IMR-90 (cell line): ENCODE data around the gene TNNT1. TPM values are rescaled to one million over a fixed set of nuclear protein-coding genes. Genes with fewer than 3 reads are reported as not detected.

ENCODE experiments used
- ATAC-seq: fragments of 200-7000 bp; cut with Tn5 transposase; 2 replicates; pipeline ENCODE4 v1.9.1; 2020; ENCODE audit warnings: low read depth, mild to moderate bottlenecking, moderate library complexity
- BruUV-seq: library from RNA; stranded (reverse); fragments of 400-500 nt; replicated peaks from 2 replicates; lab custom pipeline; 2021; lab: Mats Ljungman, UMichigan
- CTCF ChIA-PET: fragments of 300-600 bp; formaldehyde crosslinking; extraction: SDS; loops from one replicate; lab custom pipeline; 2021; ENCODE audit warnings: antibody characterized with exemption; lab: Yijun Ruan, JAX
- POLR2A ChIA-PET: fragments of 300-600 bp; sonication (Branson Sonifier 250); formaldehyde crosslinking; loops from one replicate; lab custom pipeline; 2022; ENCODE audit warnings: antibody characterized with exemption; ENCODE audit not compliant: unreplicated experiment; lab: Charles Lee
- DNase-seq: peaks from one replicate; pipeline ENCODE4 v3.0.0; 2013
- H2AFZ ChIP-seq: replicated peaks from 2 replicates; pipeline ENCODE3; 2013; ENCODE audit warnings: low read length, mild to moderate bottlenecking; ENCODE audit not compliant: poor library complexity
- H2AK5ac ChIP-seq: 2 replicates; pipeline ENCODE4 v1.6.1; 2013; ENCODE audit warnings: low read depth, low read length, inconsistent platforms
- H2AK9ac ChIP-seq: replicated peaks from 2 replicates; pipeline ENCODE3; 2013; ENCODE audit warnings: mild to moderate bottlenecking, low read depth, low read length, moderate library complexity; ENCODE audit not compliant: poor library complexity
- H2BK120ac ChIP-seq: 2 replicates; pipeline ENCODE4 v1.6.1; 2013; ENCODE audit warnings: low read depth, low read length, inconsistent platforms
- H2BK15ac ChIP-seq: 3 replicates; pipeline ENCODE4 v1.6.1; 2013; ENCODE audit warnings: low read depth, low read length, inconsistent platforms
- H2BK20ac ChIP-seq: 2 replicates; pipeline ENCODE4 v1.6.1; 2013; ENCODE audit warnings: low read depth, mild to moderate bottlenecking, inconsistent platforms, low read length, moderate library complexity
- H2BK5ac ChIP-seq: 2 replicates; pipeline ENCODE4 v1.6.1; 2013; ENCODE audit warnings: mild to moderate bottlenecking, low read depth, low read length, inconsistent platforms; ENCODE audit not compliant: poor library complexity, severe bottlenecking
- H3K14ac ChIP-seq: replicated peaks from 2 replicates; pipeline ENCODE4 v1.6.1; 2013; ENCODE audit warnings: low read depth, low read length, inconsistent platforms
- H3K18ac ChIP-seq: 2 replicates; pipeline ENCODE4 v1.6.1; 2013; ENCODE audit warnings: low read depth, low read length, control low read depth
- H3K23ac ChIP-seq: 2 replicates; pipeline ENCODE4 v1.6.1; 2013; ENCODE audit warnings: low read depth, low read length, inconsistent platforms
- H3K27ac ChIP-seq: 2 replicates; pipeline ENCODE4 v1.5.1; 2013; ENCODE audit warnings: mild to moderate bottlenecking, control low read depth, low read length; ENCODE audit not compliant: insufficient read depth
- H3K27me3 ChIP-seq: 2 replicates; pipeline ENCODE4 v1.6.1; 2013; ENCODE audit warnings: low read length; ENCODE audit not compliant: control insufficient read depth, insufficient read depth
- H3K36me3 ChIP-seq: 2 replicates; pipeline ENCODE4 v1.6.1; 2013; ENCODE audit warnings: low read length, mixed read lengths; ENCODE audit not compliant: control insufficient read depth, insufficient read depth
- H3K4ac ChIP-seq: 2 replicates; pipeline ENCODE4 v1.6.1; 2013; ENCODE audit warnings: low read depth, low read length, inconsistent platforms
- H3K4me1 ChIP-seq: 2 replicates; pipeline ENCODE4 v1.6.1; 2013; ENCODE audit warnings: low read length, mixed read lengths; ENCODE audit not compliant: control insufficient read depth, insufficient read depth
- H3K4me2 ChIP-seq: 2 replicates; pipeline ENCODE4 v1.6.1; 2013; ENCODE audit warnings: low read depth, mild to moderate bottlenecking, control low read depth, low read length, moderate library complexity
- H3K4me3 ChIP-seq: 2 replicates; pipeline ENCODE4 v1.5.1; 2013; ENCODE audit warnings: low read depth, mild to moderate bottlenecking, control low read depth, low read length, moderate library complexity; ENCODE audit not compliant: insufficient read depth
- H3K56ac ChIP-seq: 2 replicates; pipeline ENCODE4 v1.6.1; 2013; ENCODE audit warnings: low read length, inconsistent platforms; ENCODE audit not compliant: insufficient read depth; ENCODE audit errors: extremely low read depth
- H3K79me1 ChIP-seq, 2 experiments: 2 replicates each; pipeline ENCODE4 v1.6.1; 2013; ENCODE audit warnings: low read length in 2 of 2, inconsistent platforms in 1 of 2, low read depth in 1 of 2
- H3K9ac ChIP-seq: 2 replicates; pipeline ENCODE4 v1.6.1; 2013; ENCODE audit warnings: low read depth, low read length, control low read depth
- H3K9me1 ChIP-seq: 2 replicates; pipeline ENCODE4 v1.6.1; 2013; ENCODE audit warnings: low read length, inconsistent platforms; ENCODE audit not compliant: insufficient read depth
- H3K9me3 ChIP-seq: 2 replicates; pipeline ENCODE4 v1.6.1; 2013; ENCODE audit warnings: low read length; ENCODE audit not compliant: control insufficient read depth, insufficient read depth
- H4K20me1 ChIP-seq: 2 replicates; pipeline ENCODE4 v1.6.1; 2013; ENCODE audit warnings: low read length, inconsistent platforms; ENCODE audit not compliant: insufficient read depth
- H4K5ac ChIP-seq: 2 replicates; pipeline ENCODE4 v1.6.1; 2013; ENCODE audit warnings: mild to moderate bottlenecking, low read depth, low read length, control low read depth
- H4K8ac ChIP-seq, 2 experiments: 2 replicates each; pipeline ENCODE4 v1.6.1; 2013; ENCODE audit warnings: low read depth in 2 of 2, low read length in 2 of 2, control low read depth in 1 of 2, inconsistent platforms in 1 of 2
- H4K91ac ChIP-seq: 2 replicates; pipeline ENCODE4 v1.6.1; 2013; ENCODE audit warnings: low read depth, low read length, inconsistent platforms; ENCODE audit not compliant: insufficient read depth
- CTCF ChIP-seq: conservative IDR thresholded peaks from 2 replicates; pipeline ENCODE4 v1.5.1; 2012; ENCODE audit warnings: mild to moderate bottlenecking, low read depth, low read length, improper control_type of control experiment
- ELK1 ChIP-seq: fragments of 150-350 bp; IDR thresholded peaks from 2 replicates; pipeline ENCODE4 v1.6.1; 2016; ENCODE audit warnings: low read depth, mild to moderate bottlenecking, low read length, moderate library complexity, borderline replicate concordance
- FOS ChIP-seq: fragments of 150-350 bp; IDR thresholded peaks from 2 replicates; pipeline ENCODE4 v1.6.1; 2016; ENCODE audit warnings: low read depth, low read length
- NFE2L2 ChIP-seq: fragments of 150-350 bp; IDR thresholded peaks from 2 replicates; pipeline ENCODE4 v1.6.1; 2016; ENCODE audit warnings: low read depth, mild to moderate bottlenecking, low read length
- RAD21 ChIP-seq: IDR thresholded peaks from 2 replicates; pipeline ENCODE4 v1.6.1; 2012; ENCODE audit warnings: low read length, improper control_type of control experiment
- RCOR1 ChIP-seq: IDR thresholded peaks from 2 replicates; pipeline ENCODE4 v1.6.1; 2012; ENCODE audit warnings: mild to moderate bottlenecking, low read length, improper control_type of control experiment; ENCODE audit not compliant: insufficient replicate concordance
- WGBS, 2 experiments: methylation state at CpG; one replicate each; pipeline versions ENCODE4 v1.1.5 to v1.1.7; 2013; ENCODE audit warnings: missing lambda C conversion rate in 2 of 2; ENCODE audit not compliant: insufficient read length in 1 of 2; ENCODE audit errors: extremely low coverage in 2 of 2; 5-methylcytosine and 5-hydroxymethylcytosine counted together
- dilution Hi-C: fragments of 300-500 bp; cut with HindIII; formaldehyde crosslinking; loops from one replicate; pipeline ENCODE4 v1.14.3; 2018; ENCODE audit warnings: low sequenced_read_pairs; ENCODE audit not compliant: unreplicated experiment
- in situ Hi-C: fragments of 300-500 bp; cut with MboI; formaldehyde crosslinking; loops from 3 replicates; pipeline ENCODE4 v1.14.3; 2019; ENCODE audit warnings: low sequenced_read_pairs, inconsistent platforms, mixed read lengths
- intact Hi-C: fragments of 100-400 bp; cut with micrococcal nuclease; formaldehyde crosslinking; loops from 2 replicates; pipeline ENCODE4 v1.10.0; 2022
- polyA plus RNA-seq, 3 experiments: library from polyadenylated mRNA; depleted of rRNA; stranded (reverse); fragments of >200 nt; gene quantifications; 2 replicates each; pipeline ENCODE4 v1.2.3, GENCODE V29; 2012; ENCODE audit warnings: low replicate concordance in 1 of 3
- total RNA-seq: library from RNA; depleted of rRNA; stranded (reverse); fragments of >200 nt; gene quantifications from 2 replicates; pipeline ENCODE4 v1.2.3, GENCODE V29; 2012

The TNNT1 gene
- total and polyA plus RNA-seq, 2 of the 4 experiments (the other 2 are of a cell fraction) = 1.3 to 2.6 TPM

GRCh38 chr19:55165952-55166529 is 17.0 kb upstream of the TNNT1 start:
- ATAC-seq (peak; percentile 57), DNase-seq (peak; percentile 56)
- H3K56ac ChIP-seq = no peak overlapping the region
- in situ Hi-C loops (no loop called here), intact Hi-C loops (no loop called here), dilution Hi-C loops (no loop called here)
- H4K8ac ChIP-seq = no peak overlapping the region
- H3K4me1 ChIP-seq = no peaks in the 10 kb centered on the region
- no peaks in the 10 kb centered on the region for H3K36me3 ChIP-seq
- no peak overlapping the region for H4K91ac ChIP-seq
- CTCF ChIA-PET = interaction anchor here (0.5 kb wide), 1 partner anchor 110 kb away, joined by 3 read pairs; no protein-coding TSS in a partner anchor
- H3K27me3 ChIP-seq = peaks cover 24% of the 10 kb centered on the region
- H2BK20ac ChIP-seq = no peak overlapping the region
- 8% methylated on average over 23 of the region's 34 CpGs; no CpG with 5 or more reads in 1 of the 2 experiments for WGBS, 2 experiments
- BruUV-seq = no TSS peak
- no peak overlapping the region for H3K14ac ChIP-seq
- peak overlapping the region; percentile 78 for H3K4me2 ChIP-seq
- H3K4ac ChIP-seq = no peak overlapping the region
- H2BK5ac ChIP-seq = no peak overlapping the region
- no peaks in the 10 kb centered on the region for H3K79me1 ChIP-seq
- H3K9me1 ChIP-seq = peaks cover 2% of the 10 kb centered on the region; the same call in 1 of the 2 replicates
- H4K5ac ChIP-seq = no peak overlapping the region
- no peaks in the 10 kb centered on the region for H3K9me3 ChIP-seq
- no peak overlapping the region for H2BK120ac ChIP-seq
- peak overlapping the region; percentile 15 for H2AK9ac ChIP-seq
- H3K9ac ChIP-seq = no peak overlapping the region
- no peak for TF ChIP-seq ELK1
- TF ChIP-seq NFE2L2 = no peak
- no peak for TF ChIP-seq RCOR1
- no peak for TF ChIP-seq FOS
- TF ChIP-seq RAD21 = peak; percentile 17; the same call in 1 of the 2 replicates
- TF ChIP-seq CTCF = peak; percentile 54
- peak overlapping the region; percentile 95 for H2AFZ ChIP-seq
- POLR2A ChIA-PET = no interaction called here
- no peak overlapping the region for H2BK15ac ChIP-seq
- no peak overlapping the region for H3K18ac ChIP-seq
- no peak overlapping the region for H2AK5ac ChIP-seq
- H3K23ac ChIP-seq = no peak overlapping the region
- no peaks in the 10 kb centered on the region for H4K20me1 ChIP-seq
- H3K4me3 ChIP-seq = peak overlapping the region; percentile 45
- H3K27ac ChIP-seq = no peak overlapping the region
